SH-SY5Y (cell line): ENCODE measurements around the gene CITED4.

Source experiments
- GATA2 ChIP-seq: IDR thresholded peaks from 2 replicates; pipeline ENCODE4 v1.6.1; 2011; ENCODE audit warnings: mild to moderate bottlenecking, low read depth, low read length
- GATA3 ChIP-seq: IDR thresholded peaks from 2 replicates; pipeline ENCODE4 v1.6.1; 2011; ENCODE audit warnings: low read depth, mild to moderate bottlenecking, low read length, moderate library complexity

DNA sequence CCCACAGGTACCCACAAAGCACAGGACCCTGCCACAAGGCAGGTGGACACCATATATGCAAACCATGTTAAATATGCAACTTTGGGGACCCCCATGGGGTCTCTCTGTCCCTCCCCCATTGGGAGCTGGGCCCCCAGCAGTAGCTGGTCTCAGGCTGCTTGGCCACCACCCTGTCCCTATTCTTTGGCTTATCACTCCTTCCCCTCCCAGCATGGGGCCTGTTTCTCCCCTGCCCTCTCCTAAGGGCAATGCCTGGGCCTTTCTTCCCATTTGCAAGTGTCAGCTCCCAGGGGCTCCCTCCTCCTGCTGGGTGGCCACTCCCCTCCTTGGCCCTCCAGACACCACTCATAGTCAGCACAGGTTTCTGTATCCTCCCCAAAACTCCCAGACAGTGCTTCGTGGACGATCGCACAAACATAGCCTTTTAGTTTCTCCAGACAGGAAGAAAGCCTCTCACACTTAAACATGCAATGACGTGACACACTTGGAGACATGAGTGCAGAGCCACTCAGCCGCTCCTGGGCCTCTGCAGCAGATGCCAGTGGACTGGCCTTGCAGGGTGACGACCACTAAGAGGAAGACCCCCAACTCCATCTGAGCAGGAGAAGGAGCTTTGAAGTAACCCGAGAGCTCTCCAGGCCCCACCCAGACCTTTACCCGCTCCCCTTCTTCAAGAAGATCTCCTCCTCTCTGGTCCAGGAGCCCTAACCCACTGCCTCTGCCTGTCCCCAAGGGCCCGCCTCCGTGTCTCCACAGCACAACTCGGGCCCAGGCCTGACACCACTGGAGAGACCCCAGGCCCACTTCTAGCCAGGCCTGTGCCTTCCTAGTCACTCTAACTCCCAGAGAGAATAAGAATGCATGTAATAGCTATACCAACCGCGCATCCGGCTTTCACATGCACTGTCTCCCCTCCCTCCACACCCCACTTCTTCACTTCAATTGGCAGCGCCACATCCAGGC, 22.9 kb downstream of the CITED4 start:
- TF ChIP-seq GATA2 (no peak), GATA3 (no peak)
